Liver (tissue), 3 donors: ENCODE results near the gene RAG1.

Source experiments
- ATF3 ChIP-seq: IDR thresholded peaks from 2 replicates; pipeline ENCODE4 v1.6.1; 2016; ENCODE audit warnings: antibody characterized with exemption
- CTCF ChIP-seq: fragments of 150-350 bp; IDR thresholded peaks from 2 replicates; pipeline ENCODE4 v1.5.1; 2017; ENCODE audit warnings: improper control_type of control experiment, low read depth, low read length; ENCODE audit not compliant: missing input control
- GABPA ChIP-seq, 2 donors: IDR thresholded peaks in 1 of 2; conservative IDR thresholded peaks in 1 of 2; 2 replicates each; pipeline ENCODE4 v1.6.1; 2016; ENCODE audit warnings: antibody characterized with exemption in 2 of 2, mild to moderate bottlenecking in 1 of 2, moderate library complexity in 1 of 2
- TAF1 ChIP-seq: conservative IDR thresholded peaks from 2 replicates; pipeline ENCODE4 v1.6.1; 2016; ENCODE audit warnings: antibody characterized with exemption, mild to moderate bottlenecking
- donor health status: healthy.
- donor health status: healthy.

GRCh38 chr11:36628141-36628540 lies 60.3 kb downstream of the RAG1 start:
- TF ChIP-seq CTCF (no peak), TAF1 (no peak), ATF3 (no peak), GABPA (IDR thresholded peaks at IDR 0.05 in 1 of 2, conservative IDR thresholded peaks at IDR 0.05 in 1 of 2) (no peak)
